Progenitor cell of endocrine pancreas (in vitro differentiated cells): Measurements from ENCODE around the gene CA4. TPM values are rescaled to one million over a fixed set of nuclear protein-coding genes. Genes with fewer than 3 reads are reported as not detected.
"Not testable (repeated sequence)": the region's sequence is repeated elsewhere in the genome, so short reads cannot be mapped to it uniquely, and the experiment has no call there.

Experiments used
- DNase-seq: peaks from one replicate; pipeline ENCODE4 v3.0.0; 2021; ENCODE audit warnings: low spot score; ENCODE audit not compliant: unreplicated experiment
- H3K27ac Mint-ChIP-seq: 2 replicates; pipeline ENCODE4 v1.8.0; 2021; ENCODE audit warnings: mild to moderate bottlenecking, moderate library complexity, mixed read lengths
- H3K27me3 Mint-ChIP-seq: 2 replicates; pipeline ENCODE4 v1.8.0; 2021; ENCODE audit warnings: mixed read lengths
- H3K36me3 Mint-ChIP-seq: 2 replicates; pipeline ENCODE4 v1.8.0; 2022; ENCODE audit warnings: mixed read lengths; ENCODE audit not compliant: insufficient read depth
- H3K4me1 Mint-ChIP-seq: 2 replicates; pipeline ENCODE4 v1.8.0; 2021; ENCODE audit warnings: low read depth, mixed read lengths
- H3K4me3 Mint-ChIP-seq: 2 replicates; pipeline ENCODE4 v1.8.0; 2021; ENCODE audit warnings: low read depth, mild to moderate bottlenecking, moderate library complexity, mixed read lengths
- H3K9me3 Mint-ChIP-seq: 2 replicates; pipeline ENCODE4 v1.8.0; 2021; ENCODE audit warnings: low read depth, mixed read lengths
- total RNA-seq: library from RNA; stranded (reverse); gene quantifications from 2 replicates; pipeline ENCODE4 v1.2.1, GENCODE V29; 2021
- TF ChIP-seq, protein P1 (sequence below): fragments of 200-600 bp; sonication (generic); IDR thresholded peaks from one replicate; pipeline ENCODE4 v1.5.0; 2021; ENCODE audit warnings: antibody characterized with exemption, mild to moderate bottlenecking; ENCODE audit not compliant: unreplicated experiment

CA4 gene
- total RNA-seq, 1 donor from 2014 or later, result 9.3 TPM

DNA sequence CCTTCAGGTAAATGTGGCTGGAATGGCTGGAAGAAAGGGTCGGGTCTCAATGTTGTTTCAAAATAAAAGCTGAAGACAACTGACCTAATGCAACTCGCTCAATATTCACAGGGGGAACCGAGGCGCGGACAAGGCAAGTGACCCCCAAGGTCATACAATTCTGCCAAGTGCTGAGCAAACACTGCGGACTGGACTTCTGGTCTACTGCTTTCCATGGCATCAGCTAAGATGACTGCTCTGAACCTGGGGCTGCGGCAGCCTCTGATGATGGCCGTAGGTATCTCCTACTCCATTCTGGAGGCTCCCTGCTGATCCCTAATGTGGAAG lies 21.9 kb downstream of the CA4 start:
- DNase-seq, result no peak

DNA sequence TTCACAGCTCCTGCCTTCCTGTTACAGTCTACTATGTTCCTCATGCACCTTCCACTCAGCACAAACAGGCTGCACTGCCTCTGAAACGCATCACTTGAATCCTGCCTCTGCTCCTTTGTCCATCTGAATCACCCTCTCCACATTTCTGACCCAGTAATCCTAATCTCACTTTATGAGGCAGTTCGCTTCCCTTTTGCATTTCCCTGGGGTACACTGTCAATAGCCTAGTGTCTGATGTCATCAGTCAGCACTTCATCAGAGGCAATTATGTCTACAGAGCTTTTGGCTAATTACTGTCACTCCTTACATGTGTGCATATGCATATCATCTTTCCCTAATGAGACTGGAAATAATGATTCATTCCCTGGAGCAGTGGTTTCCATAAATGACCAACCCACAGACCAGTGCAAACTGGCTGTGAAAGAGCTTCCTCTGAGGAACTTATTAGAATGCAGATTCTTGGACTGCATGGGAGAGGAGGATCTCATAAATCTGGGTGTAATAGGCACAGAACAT lies 23.6 kb downstream of the CA4 start:
- Mint-ChIP-seq H3K36me3 (peaks cover 7% of the 10 kb centered on the region), H3K9me3 (no peaks in the 10 kb centered on the region), H3K4me1 (no peaks in the 10 kb centered on the region), H3K4me3 (no peak overlapping the region), H3K27ac (no peak overlapping the region), H3K27me3 (no peaks in the 10 kb centered on the region)
- TF ChIP-seq, protein P1, sequence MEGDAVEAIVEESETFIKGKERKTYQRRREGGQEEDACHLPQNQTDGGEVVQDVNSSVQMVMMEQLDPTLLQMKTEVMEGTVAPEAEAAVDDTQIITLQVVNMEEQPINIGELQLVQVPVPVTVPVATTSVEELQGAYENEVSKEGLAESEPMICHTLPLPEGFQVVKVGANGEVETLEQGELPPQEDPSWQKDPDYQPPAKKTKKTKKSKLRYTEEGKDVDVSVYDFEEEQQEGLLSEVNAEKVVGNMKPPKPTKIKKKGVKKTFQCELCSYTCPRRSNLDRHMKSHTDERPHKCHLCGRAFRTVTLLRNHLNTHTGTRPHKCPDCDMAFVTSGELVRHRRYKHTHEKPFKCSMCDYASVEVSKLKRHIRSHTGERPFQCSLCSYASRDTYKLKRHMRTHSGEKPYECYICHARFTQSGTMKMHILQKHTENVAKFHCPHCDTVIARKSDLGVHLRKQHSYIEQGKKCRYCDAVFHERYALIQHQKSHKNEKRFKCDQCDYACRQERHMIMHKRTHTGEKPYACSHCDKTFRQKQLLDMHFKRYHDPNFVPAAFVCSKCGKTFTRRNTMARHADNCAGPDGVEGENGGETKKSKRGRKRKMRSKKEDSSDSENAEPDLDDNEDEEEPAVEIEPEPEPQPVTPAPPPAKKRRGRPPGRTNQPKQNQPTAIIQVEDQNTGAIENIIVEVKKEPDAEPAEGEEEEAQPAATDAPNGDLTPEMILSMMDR, result no peak
- no peak for DNase-seq

More for the DNA sequence above, 21.9 kb downstream of the CA4 start:
- H3K4me3 Mint-ChIP-seq, result no peak overlapping the region
- no peaks in the 10 kb centered on the region for H3K27me3 Mint-ChIP-seq
- H3K27ac Mint-ChIP-seq, result peak overlapping the region; percentile 69
- H3K36me3 Mint-ChIP-seq, result peaks cover 7% of the 10 kb centered on the region
- H3K4me1 Mint-ChIP-seq, result no peaks in the 10 kb centered on the region
- no peaks in the 10 kb centered on the region for H3K9me3 Mint-ChIP-seq
- TF ChIP-seq, protein P1, result no peak

DNA sequence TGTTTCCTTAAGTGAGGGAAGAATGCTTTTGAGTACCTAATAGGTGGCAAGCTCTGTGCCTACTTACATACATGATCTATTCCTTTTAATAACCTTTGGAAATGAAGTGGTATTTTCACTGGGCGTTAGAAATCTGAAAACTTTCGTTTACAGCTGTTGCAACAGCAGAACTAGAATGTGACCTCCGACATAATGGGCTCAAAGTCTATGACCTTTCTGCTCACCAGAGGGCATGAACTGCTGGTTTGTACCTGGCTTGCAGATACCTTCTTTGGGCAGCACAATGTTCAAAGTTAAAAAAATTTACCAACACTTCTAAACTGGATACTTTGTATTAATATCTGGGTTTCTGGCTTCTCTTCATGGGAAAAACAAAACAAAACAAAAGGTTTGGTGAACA lies 24.3 kb downstream of the CA4 start:
- no peak for DNase-seq
- TF ChIP-seq, protein P1, result no peak
- Mint-ChIP-seq H3K9me3 (no peaks in the 10 kb centered on the region), H3K4me3 (no peak overlapping the region), H3K4me1 (no peaks in the 10 kb centered on the region), H3K36me3 (peaks cover 10% of the 10 kb centered on the region), H3K27me3 (no peaks in the 10 kb centered on the region), H3K27ac (no peak overlapping the region)

DNA sequence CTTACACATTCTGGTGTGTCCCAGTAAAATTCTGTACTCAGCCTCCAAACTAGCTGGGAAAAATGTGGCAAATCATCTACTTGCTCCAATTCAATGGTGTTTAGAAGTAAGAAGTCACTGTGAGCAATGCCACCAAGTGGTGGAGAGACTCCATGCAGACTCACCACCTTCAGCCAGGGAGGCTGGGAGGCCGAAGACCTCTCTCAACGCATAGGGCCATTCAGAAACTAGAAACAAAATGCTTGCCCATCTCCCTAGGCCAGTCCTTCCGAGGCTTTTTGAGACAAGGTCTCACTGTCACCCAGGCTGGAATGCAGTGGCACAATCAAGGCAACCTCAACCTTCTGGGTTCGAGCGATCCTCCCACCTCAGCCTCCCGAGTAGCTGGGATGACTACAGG lies 25.0 kb downstream of the CA4 start:
- peaks cover 12% of the 10 kb centered on the region for H3K36me3 Mint-ChIP-seq
- TF ChIP-seq, protein P1, result peak; percentile 33

DNA sequence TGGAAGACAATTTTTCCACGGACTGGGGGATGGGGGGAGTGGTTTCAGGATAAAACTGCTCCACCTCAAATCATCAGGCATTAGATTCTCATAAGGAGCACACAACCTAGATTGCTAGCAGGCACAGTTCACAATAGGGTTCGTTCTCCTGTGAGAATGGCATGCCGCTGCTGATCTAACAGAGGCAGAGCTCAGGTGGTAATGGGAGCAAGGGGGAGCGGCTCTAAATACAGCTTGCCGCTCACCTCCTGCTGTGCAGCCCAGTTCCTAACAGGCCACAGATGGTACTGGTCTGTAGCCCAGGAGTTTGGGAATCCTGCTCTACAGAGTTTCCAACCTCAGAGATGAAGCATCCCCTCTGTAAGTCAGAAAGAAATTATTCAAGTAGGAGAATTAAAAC lies 27.0 kb downstream of the CA4 start:
- peaks cover 16% of the 10 kb centered on the region for H3K36me3 Mint-ChIP-seq
- DNase-seq, H3K9me3 Mint-ChIP-seq, H3K27me3 Mint-ChIP-seq, H3K4me3 Mint-ChIP-seq, H3K27ac Mint-ChIP-seq, H3K4me1 Mint-ChIP-seq: not testable (repeated sequence)

More for the DNA sequence above, 25.0 kb downstream of the CA4 start:
- not testable (repeated sequence) for H3K27ac Mint-ChIP-seq, DNase-seq, H3K4me1 Mint-ChIP-seq, H3K9me3 Mint-ChIP-seq, H3K4me3 Mint-ChIP-seq, H3K27me3 Mint-ChIP-seq

DNA sequence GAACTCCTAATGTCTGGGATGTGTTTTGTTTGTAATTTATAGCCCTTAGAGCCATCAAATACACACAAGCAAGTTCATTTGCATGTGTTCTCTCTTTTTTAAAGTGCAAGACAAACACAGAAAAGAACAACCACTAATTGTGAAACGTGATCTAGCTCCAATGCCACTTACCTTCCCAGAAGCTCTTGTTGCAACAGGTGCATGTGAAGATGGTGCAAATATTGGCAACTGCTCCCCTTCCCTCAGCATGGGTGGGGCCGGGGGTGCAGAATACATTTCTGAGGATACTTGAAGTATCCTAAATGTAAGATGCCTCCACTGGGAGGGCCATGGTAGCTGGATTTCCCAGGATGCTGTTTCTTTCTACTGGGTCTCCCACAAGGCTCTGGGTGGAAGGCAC lies 28.4 kb downstream of the CA4 start:
- H3K9me3 Mint-ChIP-seq, H3K4me3 Mint-ChIP-seq, H3K27me3 Mint-ChIP-seq, H3K27ac Mint-ChIP-seq, DNase-seq, H3K4me1 Mint-ChIP-seq: not testable (repeated sequence)
- peaks cover 17% of the 10 kb centered on the region for H3K36me3 Mint-ChIP-seq

DNA sequence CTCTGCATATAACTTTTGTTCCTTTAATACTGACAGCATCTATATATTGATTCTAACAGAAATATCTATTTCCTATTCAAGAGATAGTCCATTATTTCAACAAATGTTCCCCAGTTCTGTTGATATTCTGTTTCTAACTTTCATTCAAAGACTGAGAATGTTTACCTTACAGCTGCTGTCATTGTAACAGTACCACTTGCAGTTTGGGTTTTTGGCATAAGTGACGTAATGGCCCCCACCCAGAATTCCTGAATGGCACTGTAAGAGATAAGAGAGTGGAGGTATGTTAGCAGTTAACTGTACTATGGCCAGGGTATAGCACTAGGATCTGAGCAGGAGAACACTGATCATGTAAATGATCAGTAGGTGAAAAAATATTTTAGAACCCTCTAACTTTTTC lies 30.6 kb downstream of the CA4 start:
- H3K4me3 Mint-ChIP-seq, H3K27ac Mint-ChIP-seq, H3K27me3 Mint-ChIP-seq, DNase-seq, H3K9me3 Mint-ChIP-seq, H3K4me1 Mint-ChIP-seq: not testable (repeated sequence)
- H3K36me3 Mint-ChIP-seq, result peaks cover 23% of the 10 kb centered on the region

DNA sequence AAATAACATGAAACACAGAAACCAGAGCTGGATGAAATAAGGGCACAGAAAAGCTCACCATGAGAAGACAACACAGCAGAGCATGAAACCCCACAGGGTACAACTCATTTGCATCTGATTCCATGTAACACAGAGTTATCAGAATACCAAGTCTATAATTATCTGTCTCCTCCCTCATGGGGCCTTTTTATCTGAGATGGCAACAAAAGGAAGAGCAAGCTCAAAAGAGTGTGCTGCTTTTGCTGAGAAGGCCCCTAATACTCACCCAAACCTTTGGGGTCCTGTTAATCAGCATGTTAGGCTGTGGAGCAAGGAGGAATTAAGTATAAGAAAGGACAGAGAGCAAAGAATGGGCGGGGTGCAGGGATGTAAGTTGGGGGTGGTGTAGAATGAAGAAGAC lies 36.6 kb downstream of the CA4 start:
- not testable (repeated sequence) for H3K4me3 Mint-ChIP-seq, H3K4me1 Mint-ChIP-seq, DNase-seq, H3K9me3 Mint-ChIP-seq, H3K27ac Mint-ChIP-seq, H3K27me3 Mint-ChIP-seq
- H3K36me3 Mint-ChIP-seq, result peaks cover 10% of the 10 kb centered on the region

DNA sequence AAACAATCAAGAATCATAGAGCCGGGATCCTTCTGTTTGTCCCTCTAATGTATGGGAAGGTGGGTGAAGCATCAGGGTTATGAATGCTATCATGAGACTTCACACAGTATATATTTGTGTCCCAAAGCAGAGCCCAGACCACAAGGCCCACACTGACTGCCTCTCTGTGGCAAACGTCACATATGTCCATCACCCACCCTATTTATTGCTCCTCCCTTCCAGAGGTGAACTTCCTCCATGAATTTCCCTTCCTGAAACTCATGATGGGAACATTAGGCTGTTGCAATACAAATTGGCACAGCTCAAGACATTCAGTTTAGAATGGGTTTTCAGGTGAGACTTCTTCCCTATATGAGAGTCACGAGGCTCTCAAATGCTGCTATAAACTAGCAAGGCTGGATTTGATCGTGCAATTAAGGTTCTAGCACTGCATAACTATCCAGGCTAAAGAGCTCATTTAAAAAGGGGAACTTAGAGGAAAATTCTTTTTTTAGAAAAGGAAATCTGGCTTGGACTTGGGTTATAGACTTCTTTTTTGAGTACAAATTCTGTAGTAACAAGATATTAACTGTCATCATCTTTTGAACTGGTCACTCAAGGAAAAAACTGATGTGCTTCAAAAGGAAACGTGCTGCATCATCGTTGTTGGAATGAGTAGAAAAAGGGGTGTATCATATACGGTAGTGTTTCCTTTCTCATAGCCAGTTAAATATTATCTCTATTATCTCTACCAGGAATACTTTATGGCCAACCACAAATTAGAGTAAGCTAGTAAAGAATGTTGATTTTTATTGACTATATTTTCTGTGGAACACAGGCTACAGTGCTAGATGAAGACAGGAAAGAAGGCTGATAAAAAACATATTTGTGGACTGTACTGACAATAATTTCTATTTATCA lies 37.3 kb downstream of the CA4 start:
- H3K27ac Mint-ChIP-seq, result peak overlapping the region; percentile 56
- H3K36me3 Mint-ChIP-seq, result peaks cover 12% of the 10 kb centered on the region
- not testable (repeated sequence) for H3K9me3 Mint-ChIP-seq, H3K4me3 Mint-ChIP-seq, DNase-seq, H3K4me1 Mint-ChIP-seq, H3K27me3 Mint-ChIP-seq
